ENCODE data around the gene RIMS3.
A peak's percentile ranks its signal among the peaks of the same experiment; 100 is the strongest.
"Not testable (repeated sequence)": the region's sequence is repeated elsewhere in the genome, so short reads cannot be mapped to it uniquely, and the experiment has no call there.

Gene RIMS3

GRCh38 chr1:40582116-40582515 lies 83.4 kb downstream of the RIMS3 start:
- no peak for TF ChIP-seq CTCF (IDR thresholded peaks at IDR 0.05; ENCODE audit: low read depth, low read length)
- no peak for TF ChIP-seq POLR2A (IDR thresholded peaks at IDR 0.05; ENCODE audit: extremely low read depth, insufficient read length)
- TF ChIP-seq MAX (IDR thresholded peaks at IDR 0.05; ENCODE audit: low read depth, low read length), result no peak
- no peak for TF ChIP-seq MYC (IDR thresholded peaks at IDR 0.05; ENCODE audit: low read depth, low read length)
- H3K4me3 ChIP-seq (ENCODE audit: low read depth, low read length), result no peak overlapping the region

GRCh38 chr1:40575336-40575735 lies 90.1 kb downstream of the RIMS3 start:
- DNase-seq (ENCODE audit: low read depth), result no peak
- no peak for TF ChIP-seq CTCF (IDR thresholded peaks at IDR 0.05; ENCODE audit: low read depth, low read length)
- no peak for TF ChIP-seq MYC (IDR thresholded peaks at IDR 0.05; ENCODE audit: low read depth, low read length)
- no peak for TF ChIP-seq POLR2A (IDR thresholded peaks at IDR 0.05; ENCODE audit: extremely low read depth, insufficient read length)
- TF ChIP-seq MAX (IDR thresholded peaks at IDR 0.05; ENCODE audit: low read depth, low read length), result no peak
- no peak overlapping the region for H3K4me3 ChIP-seq (ENCODE audit: low read depth, low read length)

More at GRCh38 chr1:40582116-40582515, 83.4 kb downstream of the RIMS3 start:
- DNase-seq (ENCODE audit: low read depth), result no peak

- DNase-seq (ENCODE audit: low read depth), result peak; percentile 37
- not testable (repeated sequence) for H3K4me3 ChIP-seq (ENCODE audit: low read depth, low read length)
Observed at GRCh38 chr1:40574805-40575204, 90.7 kb downstream of the RIMS3 start.

Measured in NB4 (cell line).